Activated T-helper 2 cell treated with anti-CD3 and anti-CD28 coated beads, Interferon-gamma antibody, Interleukin-2, Interleukin-4, amounts not matched to agents 10 μg/mL and 5 μg/mL and 100 μg/mL, durations not matched to agents 14 hours and 24 hours and 36 hours (primary cell): Measurements from ENCODE around the gene STMN3. TPM values are rescaled to one million over a fixed set of nuclear protein-coding genes. Genes with fewer than 3 reads are reported as not detected.

ENCODE experiments used
- DNase-seq: peaks from one replicate; pipeline ENCODE4 v3.0.0; 2021; ENCODE audit warnings: low spot score
- H3K27ac Mint-ChIP-seq: one replicate; pipeline ENCODE4 v1.8.0; 2021; ENCODE audit warnings: mixed read lengths
- H3K27me3 Mint-ChIP-seq: one replicate; pipeline ENCODE4 v1.8.0; 2021; ENCODE audit warnings: low read depth, mixed read lengths
- H3K36me3 Mint-ChIP-seq: one replicate; pipeline ENCODE4 v1.8.0; 2021; ENCODE audit warnings: low read depth, mixed read lengths
- H3K4me1 Mint-ChIP-seq: one replicate; pipeline ENCODE4 v1.8.0; 2021; ENCODE audit warnings: low read depth, mixed read lengths
- H3K4me3 Mint-ChIP-seq: one replicate; pipeline ENCODE4 v1.8.0; 2021; ENCODE audit warnings: low read depth, mild to moderate bottlenecking, moderate library complexity, mixed read lengths
- H3K9me3 Mint-ChIP-seq: one replicate; pipeline ENCODE4 v1.8.0; 2021; ENCODE audit warnings: mixed read lengths
- intact Hi-C: fragments of 100-400 bp; cut with micrococcal nuclease; formaldehyde crosslinking; loops from one replicate; pipeline ENCODE4 v1.15.1; 2023
- total RNA-seq: library from RNA; stranded (reverse); gene quantifications from 2 replicates; pipeline ENCODE4 v1.2.3, GENCODE V29; 2022

The STMN3 gene
- total RNA-seq, 1 donor from 2014 or later: 7.1 TPM

GRCh38 chr20:63595416-63596127, 57.7 kb downstream of the STMN3 start:
- Mint-ChIP-seq H3K27me3 (no peaks in the 10 kb centered on the region), H3K27ac (no peak overlapping the region), H3K4me3 (no peak overlapping the region), H3K9me3 (no peaks in the 10 kb centered on the region), H3K4me1 (no peaks in the 10 kb centered on the region), H3K36me3 (peaks cover 39% of the 10 kb centered on the region)
- intact Hi-C loops: no loop called here
- no peak for DNase-seq

DNA sequence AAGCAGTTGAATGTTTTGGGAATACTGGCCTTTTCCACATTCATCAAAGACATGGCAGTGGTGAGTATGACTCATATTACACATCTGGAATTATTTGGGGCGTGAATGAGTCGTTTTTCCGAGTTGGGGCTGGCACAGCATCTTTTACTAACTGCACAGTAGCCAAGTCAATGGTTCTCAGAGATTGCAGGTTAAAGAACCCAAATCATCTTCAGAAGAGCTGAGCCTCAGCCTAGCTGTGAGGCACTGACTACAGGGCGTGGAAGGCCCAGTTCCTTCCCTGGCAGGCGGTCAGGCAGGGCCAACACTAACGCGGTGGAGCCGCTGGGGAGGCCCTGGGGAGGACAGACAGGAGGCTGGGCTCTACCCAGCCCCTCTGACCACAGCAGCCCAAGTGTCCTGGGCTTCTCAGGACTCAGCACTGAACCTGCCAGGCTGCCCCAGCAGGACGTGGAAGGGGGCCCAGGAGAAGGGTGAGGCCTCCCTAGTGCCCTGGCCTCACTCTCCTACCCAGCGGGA, 59.1 kb downstream of the STMN3 start:
- no peak for DNase-seq
- Mint-ChIP-seq H3K4me3 (no peak overlapping the region), H3K27ac (no peak overlapping the region), H3K27me3 (no peaks in the 10 kb centered on the region), H3K4me1 (no peaks in the 10 kb centered on the region), H3K36me3 (peaks cover 41% of the 10 kb centered on the region), H3K9me3 (no peaks in the 10 kb centered on the region)
- intact Hi-C loops: no loop called here

- Mint-ChIP-seq H3K36me3 (peaks cover 36% of the 10 kb centered on the region), H3K27me3 (no peaks in the 10 kb centered on the region), H3K27ac (no peak overlapping the region), H3K9me3 (no peaks in the 10 kb centered on the region), H3K4me1 (no peaks in the 10 kb centered on the region), H3K4me3 (no peak overlapping the region)
- intact Hi-C loops: no loop called here
- DNase-seq: no peak
Measured at GRCh38 chr20:63592661-63593060, 60.6 kb downstream of the STMN3 start.

GRCh38 chr20:63591786-63592355, 61.4 kb downstream of the STMN3 start:
- no peak overlapping the region for H3K4me3 Mint-ChIP-seq
- no peak overlapping the region for H3K27ac Mint-ChIP-seq
- intact Hi-C loops: no loop called here
- H3K27me3 Mint-ChIP-seq: no peaks in the 10 kb centered on the region
- no peaks in the 10 kb centered on the region for H3K9me3 Mint-ChIP-seq
- no peak for DNase-seq
- no peaks in the 10 kb centered on the region for H3K4me1 Mint-ChIP-seq
- peaks cover 41% of the 10 kb centered on the region for H3K36me3 Mint-ChIP-seq

GRCh38 chr20:63591147-63591533, 62.1 kb downstream of the STMN3 start:
- Mint-ChIP-seq H3K27me3 (no peaks in the 10 kb centered on the region), H3K9me3 (no peaks in the 10 kb centered on the region), H3K4me3 (no peak overlapping the region), H3K36me3 (peaks cover 41% of the 10 kb centered on the region), H3K27ac (no peak overlapping the region), H3K4me1 (no peaks in the 10 kb centered on the region)
- DNase-seq: no peak
- intact Hi-C loops: no loop called here

DNA sequence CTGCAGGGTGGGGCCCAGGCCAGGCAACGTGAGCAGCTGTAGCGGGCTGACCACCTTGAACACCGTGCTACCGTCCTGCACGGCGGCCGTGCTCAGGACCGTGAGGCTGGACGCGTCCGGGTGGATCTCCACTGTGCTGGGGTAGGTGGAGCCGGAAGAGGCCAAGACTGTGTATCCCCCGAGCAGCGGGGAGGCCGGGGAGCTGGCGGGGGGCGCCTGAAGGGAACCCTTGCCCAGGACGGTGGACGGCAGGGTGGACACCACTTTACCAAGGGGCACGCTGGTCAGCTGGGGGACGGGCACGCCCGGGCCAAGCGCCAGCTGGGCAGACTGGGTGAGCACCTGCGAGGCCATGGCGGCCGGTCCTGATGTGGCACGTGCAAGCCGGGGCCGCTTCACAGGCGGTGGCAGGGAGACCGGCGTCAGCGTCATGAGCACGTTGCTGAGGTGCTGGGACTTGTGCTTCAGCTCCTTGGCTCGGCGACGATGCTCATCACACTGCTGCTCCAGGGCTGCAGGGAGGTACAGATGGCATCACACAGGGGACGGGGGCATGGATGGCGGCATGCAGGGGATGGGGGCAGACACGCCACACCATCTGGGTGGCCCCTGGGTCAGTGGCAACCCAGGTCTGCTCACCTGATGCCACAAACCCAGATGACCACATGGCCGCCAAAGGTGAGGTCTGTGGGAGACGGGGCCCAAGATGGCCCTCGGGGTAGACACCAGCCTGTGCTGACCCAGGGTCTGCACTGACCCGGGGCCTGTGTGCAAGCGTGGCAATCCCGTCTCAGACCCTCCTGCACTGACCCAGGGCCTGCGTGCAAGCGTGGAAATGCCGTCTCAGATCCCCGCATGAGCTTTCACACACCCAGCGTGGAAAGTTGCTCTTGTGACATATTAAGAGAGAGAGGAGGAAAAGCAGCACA, 62.7 kb downstream of the STMN3 start:
- H3K36me3 Mint-ChIP-seq: peaks cover 40% of the 10 kb centered on the region
- no peak for DNase-seq
- H3K4me3 Mint-ChIP-seq: no peak overlapping the region
- H3K27ac Mint-ChIP-seq: no peak overlapping the region
- no peaks in the 10 kb centered on the region for H3K27me3 Mint-ChIP-seq
- intact Hi-C loops: no loop called here
- H3K4me1 Mint-ChIP-seq: no peaks in the 10 kb centered on the region
- H3K9me3 Mint-ChIP-seq: no peaks in the 10 kb centered on the region

Other genes with a start within 250 kb of the STMN3 start
- gene KCNQ2, start 180.8 kb downstream of the STMN3 start, total RNA-seq: not detected in 2 replicates
- 1.4 and 2.4 TPM in 2 replicates for gene EEF1A2, start 154.3 kb downstream of the STMN3 start, total RNA-seq
- 135 and 143 TPM in 2 replicates for gene PPDPF, start 132.7 kb downstream of the STMN3 start, total RNA-seq
- 0.32 and 0.46 TPM in 2 replicates for gene PTK6, start 116.0 kb downstream of the STMN3 start, total RNA-seq
- not detected in 2 replicates for gene SRMS, start 105.7 kb downstream of the STMN3 start, total RNA-seq
- 0.18 and 0.27 TPM in 2 replicates for gene FNDC11, start 99.3 kb downstream of the STMN3 start, total RNA-seq
- 10.3 and 11.5 TPM in 2 replicates for gene HELZ2, start 79.2 kb downstream of the STMN3 start, total RNA-seq
- gene GMEB2, start 26.3 kb downstream of the STMN3 start, total RNA-seq: 12.4 and 13.6 TPM in 2 replicates
- gene RTEL1, start 4.9 kb upstream of the STMN3 start, total RNA-seq: 44.0 and 46.9 TPM in 2 replicates
- not detected in 2 replicates for gene TNFRSF6B, start 43.2 kb upstream of the STMN3 start, total RNA-seq
- gene ARFRP1, start 54.6 kb upstream of the STMN3 start, total RNA-seq: 59.0 and 59.1 TPM in 2 replicates
- 29.0 and 36.1 TPM in 2 replicates for gene ZGPAT, start 54.6 kb upstream of the STMN3 start, total RNA-seq
- gene LIME1, start 83.2 kb upstream of the STMN3 start, total RNA-seq: 15.7 TPM in 2 replicates
- gene SLC2A4RG, start 86.4 kb upstream of the STMN3 start, total RNA-seq: 48.3 and 53.0 TPM in 2 replicates
- gene ZBTB46, start 177.8 kb upstream of the STMN3 start, total RNA-seq: 1.1 and 1.9 TPM in 2 replicates
- gene ABHD16B, start 208.1 kb upstream of the STMN3 start, total RNA-seq: 0.16 TPM in 1 of 2 replicates, not detected in the other
- 62.5 and 66.7 TPM in 2 replicates for gene TPD52L2, start 211.8 kb upstream of the STMN3 start, total RNA-seq
- gene DNAJC5, start 241.7 kb upstream of the STMN3 start, total RNA-seq: 38.1 and 40.0 TPM in 2 replicates